Calu3 (cell line): ENCODE results near the gene ZSCAN31. TPM values are rescaled to one million over a fixed set of nuclear protein-coding genes. Genes with fewer than 3 reads are reported as not detected.

Experiments
- BruUV-seq: library from RNA; stranded (reverse); fragments of 400-500 nt; replicated peaks from 2 replicates; lab custom pipeline; 2021; lab: Mats Ljungman, UMichigan
- CTCF ChIA-PET: fragments of 300-600 bp; sonication (Branson Sonifier 250); formaldehyde crosslinking; loops from one replicate; lab custom pipeline; 2022; ENCODE audit warnings: antibody characterized with exemption; lab: Charles Lee
- DNase-seq: peaks from one replicate; pipeline ENCODE4 v3.0.0; 2022
- H3K27ac Mint-ChIP-seq: one replicate; pipeline ENCODE4 v1.8.0; 2022; ENCODE audit warnings: mixed read lengths; ENCODE audit not compliant: unreplicated experiment
- H3K27me3 Mint-ChIP-seq: one replicate; pipeline ENCODE4 v1.8.0; 2022; ENCODE audit warnings: mixed read lengths; ENCODE audit not compliant: unreplicated experiment
- H3K36me3 Mint-ChIP-seq: one replicate; pipeline ENCODE4 v1.8.0; 2022; ENCODE audit warnings: mild to moderate bottlenecking, moderate library complexity, mixed read lengths; ENCODE audit not compliant: insufficient read depth, unreplicated experiment
- H3K4me1 Mint-ChIP-seq: one replicate; pipeline ENCODE4 v1.8.0; 2022; ENCODE audit warnings: mild to moderate bottlenecking, low read depth, mixed read lengths; ENCODE audit not compliant: unreplicated experiment
- H3K4me3 Mint-ChIP-seq: one replicate; pipeline ENCODE4 v1.8.0; 2022; ENCODE audit warnings: mild to moderate bottlenecking, low read depth, moderate library complexity, mixed read lengths; ENCODE audit not compliant: unreplicated experiment
- H3K9me3 Mint-ChIP-seq: one replicate; pipeline ENCODE4 v1.8.0; 2022; ENCODE audit warnings: low read depth, mixed read lengths; ENCODE audit not compliant: unreplicated experiment
- intact Hi-C: fragments of 100-400 bp; cut with micrococcal nuclease; formaldehyde crosslinking; loops from one replicate; pipeline ENCODE4 v1.10.0; 2022; ENCODE audit not compliant: unreplicated experiment
- total RNA-seq: library from RNA; stranded (reverse); gene quantifications from 2 replicates; pipeline ENCODE4 v1.2.3, GENCODE V29; 2022
- TF ChIP-seq, protein P1 (sequence below): fragments of 200-600 bp; IDR thresholded peaks from one replicate; pipeline ENCODE4 v1.8.0; 2022; ENCODE audit warnings: antibody characterized with exemption; ENCODE audit not compliant: unreplicated experiment

ZSCAN31 gene
- total RNA-seq, 1 experiment from 2014 or later, result 4.9 TPM

DNA sequence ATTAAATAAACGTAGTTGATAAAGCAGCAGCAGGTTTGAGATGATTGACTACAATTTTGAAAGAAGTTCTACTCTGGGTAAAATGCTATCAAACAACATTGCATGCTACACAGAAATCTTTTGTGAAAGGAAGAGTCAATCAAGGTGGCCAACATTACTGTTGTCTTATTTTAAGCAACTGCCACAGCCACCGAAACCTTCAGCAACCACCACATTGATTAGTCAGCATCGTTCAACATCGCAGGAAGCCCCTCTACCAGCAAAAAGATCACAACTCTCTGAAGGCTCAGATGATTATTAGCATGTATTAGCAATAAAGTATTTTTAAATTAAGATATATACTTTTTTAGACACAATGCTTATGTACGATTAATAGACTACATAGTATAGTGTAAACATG lies 40.6 kb downstream of the ZSCAN31 start:
- BruUV-seq, result no TSS peak
- no peak for DNase-seq
- H3K27me3 Mint-ChIP-seq, result no peaks in the 10 kb centered on the region
- no peak overlapping the region for H3K4me3 Mint-ChIP-seq
- TF ChIP-seq, protein P1, sequence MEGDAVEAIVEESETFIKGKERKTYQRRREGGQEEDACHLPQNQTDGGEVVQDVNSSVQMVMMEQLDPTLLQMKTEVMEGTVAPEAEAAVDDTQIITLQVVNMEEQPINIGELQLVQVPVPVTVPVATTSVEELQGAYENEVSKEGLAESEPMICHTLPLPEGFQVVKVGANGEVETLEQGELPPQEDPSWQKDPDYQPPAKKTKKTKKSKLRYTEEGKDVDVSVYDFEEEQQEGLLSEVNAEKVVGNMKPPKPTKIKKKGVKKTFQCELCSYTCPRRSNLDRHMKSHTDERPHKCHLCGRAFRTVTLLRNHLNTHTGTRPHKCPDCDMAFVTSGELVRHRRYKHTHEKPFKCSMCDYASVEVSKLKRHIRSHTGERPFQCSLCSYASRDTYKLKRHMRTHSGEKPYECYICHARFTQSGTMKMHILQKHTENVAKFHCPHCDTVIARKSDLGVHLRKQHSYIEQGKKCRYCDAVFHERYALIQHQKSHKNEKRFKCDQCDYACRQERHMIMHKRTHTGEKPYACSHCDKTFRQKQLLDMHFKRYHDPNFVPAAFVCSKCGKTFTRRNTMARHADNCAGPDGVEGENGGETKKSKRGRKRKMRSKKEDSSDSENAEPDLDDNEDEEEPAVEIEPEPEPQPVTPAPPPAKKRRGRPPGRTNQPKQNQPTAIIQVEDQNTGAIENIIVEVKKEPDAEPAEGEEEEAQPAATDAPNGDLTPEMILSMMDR, result no peak
- no peaks in the 10 kb centered on the region for H3K4me1 Mint-ChIP-seq
- CTCF ChIA-PET, result no interaction called here
- no peaks in the 10 kb centered on the region for H3K9me3 Mint-ChIP-seq
- intact Hi-C loops, result no loop called here
- H3K27ac Mint-ChIP-seq, result no peak overlapping the region
- H3K36me3 Mint-ChIP-seq, result no peaks in the 10 kb centered on the region

DNA sequence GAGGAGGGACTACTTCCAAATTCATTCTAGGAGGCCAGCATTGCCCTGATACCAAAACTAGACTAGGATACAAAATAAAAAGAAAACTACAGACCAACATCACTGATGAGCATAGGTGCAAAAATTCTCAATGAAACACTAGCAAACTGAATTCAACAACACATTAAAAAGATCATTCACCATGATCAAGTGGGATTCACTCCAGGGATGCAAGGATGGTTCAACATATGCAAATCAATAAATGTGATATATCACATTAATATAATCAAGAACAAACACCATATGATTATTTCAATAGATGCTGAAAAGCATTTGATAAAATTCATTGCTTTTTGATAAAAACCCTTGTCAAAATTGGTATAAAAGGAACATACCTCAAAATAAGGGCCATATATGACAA lies 44.4 kb downstream of the ZSCAN31 start:
- H3K36me3 Mint-ChIP-seq, result peaks cover 4% of the 10 kb centered on the region
- intact Hi-C loops, result no loop called here

DNA sequence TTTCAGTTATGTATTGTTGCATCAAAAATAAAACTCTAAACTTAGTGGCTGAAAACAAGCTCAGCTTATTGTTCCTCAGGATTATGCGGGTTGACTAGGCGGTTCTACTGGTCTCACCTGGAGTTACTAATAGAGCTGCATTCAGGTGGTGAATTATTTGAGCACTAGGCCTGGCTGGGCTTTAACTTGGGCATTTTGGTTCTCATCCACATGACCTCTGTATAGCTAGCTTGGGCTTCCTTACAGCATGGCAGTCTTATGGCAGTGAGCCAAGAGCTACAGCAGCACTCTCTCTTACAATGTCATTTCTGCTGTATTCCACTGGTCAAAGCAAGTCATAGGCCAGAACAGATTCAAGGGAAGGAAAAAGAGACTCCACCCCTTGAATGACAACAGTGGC lies 53.0 kb downstream of the ZSCAN31 start:
- intact Hi-C loops, result loop anchor here (5.0 kb wide), 1 partner anchor 69 kb away; no protein-coding TSS in a partner anchor
- no peak overlapping the region for H3K4me3 Mint-ChIP-seq

More for the DNA sequence above, 44.4 kb downstream of the ZSCAN31 start:
- Mint-ChIP-seq H3K4me1 (no peaks in the 10 kb centered on the region), H3K4me3 (no peak overlapping the region), H3K27ac (no peak overlapping the region), H3K9me3 (no peaks in the 10 kb centered on the region), H3K27me3 (no peaks in the 10 kb centered on the region)
- no TSS peak for BruUV-seq
- TF ChIP-seq, protein P1, result no peak
- no peak for DNase-seq
- CTCF ChIA-PET, result no interaction called here

DNA sequence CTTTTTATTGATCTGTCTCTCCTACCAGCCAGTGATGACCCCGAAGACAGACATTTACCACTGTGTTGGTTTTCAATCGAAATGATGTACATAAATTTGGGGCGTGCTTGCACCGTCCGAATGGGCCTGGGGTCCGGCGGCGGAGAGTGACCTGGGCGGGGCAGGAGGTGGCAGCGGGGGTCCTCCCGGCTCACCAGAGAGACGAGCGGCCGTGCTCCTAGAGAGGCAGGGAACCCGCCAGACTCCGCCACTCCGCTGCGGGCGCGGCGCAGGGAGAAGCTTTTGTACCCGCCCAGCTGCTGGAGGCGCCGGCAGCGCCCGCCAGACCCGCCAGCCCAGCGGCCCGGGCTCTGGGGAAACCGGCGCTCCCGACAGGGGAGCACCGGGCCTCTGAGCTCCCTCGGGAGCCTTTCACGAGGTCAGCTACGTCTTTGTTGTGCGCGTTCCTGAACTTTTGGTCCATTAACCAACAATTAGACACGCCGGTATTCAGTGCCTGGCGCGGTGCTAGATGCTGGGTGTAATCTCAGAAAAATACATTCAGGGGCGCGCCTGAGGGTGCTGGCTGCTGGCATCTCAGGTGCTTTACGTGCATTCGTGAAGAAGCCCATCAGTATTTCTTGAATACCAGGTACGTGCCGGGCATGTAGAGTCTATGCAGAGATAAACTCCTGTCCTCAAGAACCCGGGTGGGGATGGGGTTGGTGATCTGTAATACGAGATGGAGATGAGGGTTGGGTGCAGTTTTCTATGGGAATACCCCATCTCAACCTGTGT lies 54.5 kb downstream of the ZSCAN31 start, which contains the start of gene PGBD1:
Gene PGBD1 (plus strand): TSS at position 285 of the 777 bp plus-strand sequence. CDS start 2,242 bp downstream, outside the sequence.
- CTCF ChIA-PET, result interaction anchor here (0.7 to 3.1 kb wide), 3 partner anchors 14 to 74 kb away, joined by 3 to 10 read pairs (median 3); partner anchors contain the start of genes ZKSCAN4 and ZSCAN26
- peak within 1 kb of the TSS; percentile 53 for H3K27ac Mint-ChIP-seq
- peaks cover 10% of the 10 kb centered on the region for H3K4me1 Mint-ChIP-seq
- peaks cover 10% of the 10 kb centered on the region for H3K36me3 Mint-ChIP-seq
- H3K4me3 Mint-ChIP-seq, result peak within 1 kb of the TSS; percentile 91
- no TSS peak for BruUV-seq
- intact Hi-C loops, result loop anchor here (2.0 to 5.0 kb wide), 2 partner anchors 29 to 71 kb away; partner anchors contain the start of gene ZKSCAN4
- H3K27me3 Mint-ChIP-seq, result no peaks in the 10 kb centered on the region
- DNase-seq, result peak; percentile 86
- TF ChIP-seq, protein P1, result no peak
- H3K9me3 Mint-ChIP-seq, result no peaks in the 10 kb centered on the region

More for the DNA sequence above, 53.0 kb downstream of the ZSCAN31 start:
- H3K27me3 Mint-ChIP-seq, result no peaks in the 10 kb centered on the region
- no TSS peak for BruUV-seq
- CTCF ChIA-PET, result no interaction called here
- no peak overlapping the region for H3K27ac Mint-ChIP-seq
- DNase-seq, result no peak
- peaks cover 10% of the 10 kb centered on the region for H3K4me1 Mint-ChIP-seq
- peaks cover 10% of the 10 kb centered on the region for H3K36me3 Mint-ChIP-seq
- no peaks in the 10 kb centered on the region for H3K9me3 Mint-ChIP-seq
- TF ChIP-seq, protein P1, result no peak
